PC-9 (cell line): ENCODE data around the gene SLC38A1. TPM values are rescaled to one million over a fixed set of nuclear protein-coding genes. Genes with fewer than 3 reads are reported as not detected.
"Not testable (repeated sequence)": the region's sequence is repeated elsewhere in the genome, so short reads cannot be mapped to it uniquely, and the experiment has no call there.

ENCODE experiments used
- BruUV-seq: library from RNA; stranded (reverse); fragments of 400-500 nt; replicated peaks from 2 replicates; lab custom pipeline; 2021; lab: Mats Ljungman, UMichigan
- CTCF ChIA-PET: fragments of 300-600 bp; sonication (Branson Sonifier 250); formaldehyde crosslinking; loops from one replicate; lab custom pipeline; 2022; ENCODE audit warnings: antibody characterized with exemption; lab: Charles Lee
- POLR2A ChIA-PET: fragments of 300-600 bp; sonication (Branson Sonifier 250); formaldehyde crosslinking; loops from one replicate; lab custom pipeline; 2022; ENCODE audit warnings: antibody characterized with exemption; ENCODE audit not compliant: unreplicated experiment; lab: Charles Lee
- DNase-seq, 2 experiments: peaks; one replicate each; pipeline versions ENCODE4 v3.0.0 to v3.0.0-alpha.2; 2015 to 2022; ENCODE audit warnings: mixed read lengths in 1 of 2
- H2AFZ ChIP-seq: fragments of 200-600 bp; sonication (generic); 2 replicates; pipeline ENCODE4 v1.8.1; 2017; ENCODE audit warnings: antibody characterized with exemption
- H3F3A ChIP-seq: fragments of 200-600 bp; sonication (generic); 2 replicates; pipeline ENCODE4 v1.8.1; 2017; ENCODE audit warnings: antibody characterized with exemption, mild to moderate bottlenecking, low read depth; ENCODE audit not compliant: insufficient read depth
- H3K27ac ChIP-seq: fragments of 200-600 bp; sonication (generic); 2 replicates; pipeline ENCODE4 v1.6.1; 2016; ENCODE audit warnings: mixed run types
- H3K27me3 ChIP-seq: fragments of 200-600 bp; sonication (generic); 2 replicates; pipeline ENCODE4 v1.6.1; 2016; ENCODE audit warnings: low read depth, mixed run types; ENCODE audit not compliant: insufficient read depth
- H3K36me3 ChIP-seq: fragments of 200-600 bp; sonication (generic); 2 replicates; pipeline ENCODE4 v1.6.1; 2016; ENCODE audit warnings: low read depth, mixed run types
- H3K4me1 ChIP-seq: fragments of 200-600 bp; sonication (generic); replicated peaks from 2 replicates; pipeline ENCODE4 v1.6.1; 2016; ENCODE audit warnings: mixed run types; ENCODE audit not compliant: insufficient read depth
- H3K4me2 ChIP-seq: fragments of 200-600 bp; sonication (generic); 2 replicates; pipeline ENCODE4 v1.6.1; 2017; ENCODE audit warnings: mixed run types
- H3K4me3 ChIP-seq: fragments of 200-600 bp; sonication (generic); 2 replicates; pipeline ENCODE4 v1.6.1; 2016; ENCODE audit warnings: mixed run types
- H3K79me2 ChIP-seq: fragments of 200-600 bp; sonication (generic); 2 replicates; pipeline ENCODE4 v1.6.1; 2017; ENCODE audit warnings: low read depth, mixed run types
- H3K9me2 ChIP-seq: fragments of 200-600 bp; sonication (generic); 2 replicates; pipeline ENCODE4 v1.8.1; 2017; ENCODE audit warnings: mild to moderate bottlenecking; ENCODE audit not compliant: insufficient read depth
- H3K9me3 ChIP-seq: fragments of 200-600 bp; sonication (generic); 2 replicates; pipeline ENCODE4 v1.8.1; 2016; ENCODE audit warnings: low read depth; ENCODE audit not compliant: insufficient read depth
- H4K20me1 ChIP-seq: fragments of 200-600 bp; sonication (generic); 2 replicates; pipeline ENCODE4 v1.8.1; 2017; ENCODE audit not compliant: insufficient read depth
- EZH2 ChIP-seq: fragments of 200-600 bp; sonication (generic); IDR thresholded peaks from 2 replicates; pipeline ENCODE4 v1.8.0; 2017; ENCODE audit warnings: antibody characterized with exemption, low read depth
- intact Hi-C: fragments of 100-400 bp; cut with micrococcal nuclease; formaldehyde crosslinking; loops from one replicate; pipeline ENCODE4 v1.10.0; 2022; ENCODE audit not compliant: unreplicated experiment
- total RNA-seq: library from RNA; stranded (reverse); gene quantifications from 2 replicates; pipeline ENCODE4 v1.2.3, GENCODE V29; 2021
- TF ChIP-seq, protein P1 (sequence below): fragments of 200-600 bp; sonication (generic); conservative IDR thresholded peaks from 2 replicates; pipeline ENCODE4 v1.6.1; 2017; ENCODE audit warnings: mixed run types, antibody characterized with exemption, mild to moderate bottlenecking, moderate library complexity

SLC38A1 gene
- total RNA-seq, 1 experiment from 2014 or later = 131 TPM

- no peak overlapping the region for H3K4me2 ChIP-seq
- H3K4me3 ChIP-seq = no peak overlapping the region
- H4K20me1 ChIP-seq = peaks cover 75% of the 10 kb centered on the region
- H3K79me2 ChIP-seq = peaks cover 100% of the 10 kb centered on the region
- peaks cover 44% of the 10 kb centered on the region for H3K36me3 ChIP-seq
- intact Hi-C loops = no loop called here
- H2AFZ ChIP-seq = no peak overlapping the region
- no peaks in the 10 kb centered on the region for H3K9me2 ChIP-seq
- no peak overlapping the region for H3K27ac ChIP-seq
- ChIA-PET POLR2A (interaction anchor here (0.6 to 0.7 kb wide), 2 partner anchors 14 to 16 kb away, joined by 3 to 5 read pairs; no protein-coding TSS in a partner anchor), CTCF (interaction anchor here (0.6 kb wide), 1 partner anchor 73 kb away, joined by 4 read pairs; no protein-coding TSS in a partner anchor)
- TF ChIP-seq, protein P1, sequence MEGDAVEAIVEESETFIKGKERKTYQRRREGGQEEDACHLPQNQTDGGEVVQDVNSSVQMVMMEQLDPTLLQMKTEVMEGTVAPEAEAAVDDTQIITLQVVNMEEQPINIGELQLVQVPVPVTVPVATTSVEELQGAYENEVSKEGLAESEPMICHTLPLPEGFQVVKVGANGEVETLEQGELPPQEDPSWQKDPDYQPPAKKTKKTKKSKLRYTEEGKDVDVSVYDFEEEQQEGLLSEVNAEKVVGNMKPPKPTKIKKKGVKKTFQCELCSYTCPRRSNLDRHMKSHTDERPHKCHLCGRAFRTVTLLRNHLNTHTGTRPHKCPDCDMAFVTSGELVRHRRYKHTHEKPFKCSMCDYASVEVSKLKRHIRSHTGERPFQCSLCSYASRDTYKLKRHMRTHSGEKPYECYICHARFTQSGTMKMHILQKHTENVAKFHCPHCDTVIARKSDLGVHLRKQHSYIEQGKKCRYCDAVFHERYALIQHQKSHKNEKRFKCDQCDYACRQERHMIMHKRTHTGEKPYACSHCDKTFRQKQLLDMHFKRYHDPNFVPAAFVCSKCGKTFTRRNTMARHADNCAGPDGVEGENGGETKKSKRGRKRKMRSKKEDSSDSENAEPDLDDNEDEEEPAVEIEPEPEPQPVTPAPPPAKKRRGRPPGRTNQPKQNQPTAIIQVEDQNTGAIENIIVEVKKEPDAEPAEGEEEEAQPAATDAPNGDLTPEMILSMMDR = no peak
- TF ChIP-seq EZH2 = no peak
- H3K27me3 ChIP-seq = no peaks in the 10 kb centered on the region
- peaks cover 43% of the 10 kb centered on the region for H3K4me1 ChIP-seq
- no peaks in the 10 kb centered on the region for H3K9me3 ChIP-seq
- DNase-seq = no peak
- peaks cover 27% of the 10 kb centered on the region for H3F3A ChIP-seq
- no TSS peak for BruUV-seq
Measured at GRCh38 chr12:46258129-46258528, 10.7 kb downstream of the SLC38A1 start.

DNA sequence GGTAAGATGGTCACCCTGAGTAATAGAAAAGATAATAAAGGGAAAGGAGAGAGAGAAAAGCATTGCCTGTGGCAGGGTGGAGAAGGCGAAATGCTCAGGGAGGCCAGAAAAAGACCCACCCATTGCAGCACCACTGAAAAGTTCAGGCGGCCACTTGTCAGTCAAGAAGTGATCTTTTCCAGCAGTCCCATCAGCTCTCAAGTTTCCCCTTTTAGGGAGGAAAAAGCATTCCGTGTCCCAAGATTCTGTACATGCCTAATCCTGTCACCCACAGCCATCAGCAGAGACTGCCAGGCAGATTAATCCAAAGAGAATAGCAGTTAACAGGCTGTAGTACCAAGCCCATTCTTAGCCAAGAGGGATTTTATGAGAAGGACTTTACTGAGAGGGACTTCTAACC, 11.9 kb downstream of the SLC38A1 start:
- peaks cover 44% of the 10 kb centered on the region for H3K36me3 ChIP-seq
- no peak for TF ChIP-seq EZH2
- TF ChIP-seq, protein P1 = no peak
- H3K27ac ChIP-seq = no peak overlapping the region
- CTCF ChIA-PET = no interaction called here
- peaks cover 31% of the 10 kb centered on the region for H3K4me1 ChIP-seq
- peaks cover 78% of the 10 kb centered on the region for H4K20me1 ChIP-seq
- intact Hi-C loops = no loop called here
- H3K9me3 ChIP-seq = no peaks in the 10 kb centered on the region
- BruUV-seq = no TSS peak
- POLR2A ChIA-PET = no interaction called here
- no peak overlapping the region for H3K4me3 ChIP-seq
- H3K79me2 ChIP-seq = peaks cover 98% of the 10 kb centered on the region
- H3K9me2 ChIP-seq = no peaks in the 10 kb centered on the region
- peaks cover 16% of the 10 kb centered on the region for H3F3A ChIP-seq
- no peaks in the 10 kb centered on the region for H3K27me3 ChIP-seq
- H2AFZ ChIP-seq = no peak overlapping the region
- no peak overlapping the region for H3K4me2 ChIP-seq
- DNase-seq = no peak

DNA sequence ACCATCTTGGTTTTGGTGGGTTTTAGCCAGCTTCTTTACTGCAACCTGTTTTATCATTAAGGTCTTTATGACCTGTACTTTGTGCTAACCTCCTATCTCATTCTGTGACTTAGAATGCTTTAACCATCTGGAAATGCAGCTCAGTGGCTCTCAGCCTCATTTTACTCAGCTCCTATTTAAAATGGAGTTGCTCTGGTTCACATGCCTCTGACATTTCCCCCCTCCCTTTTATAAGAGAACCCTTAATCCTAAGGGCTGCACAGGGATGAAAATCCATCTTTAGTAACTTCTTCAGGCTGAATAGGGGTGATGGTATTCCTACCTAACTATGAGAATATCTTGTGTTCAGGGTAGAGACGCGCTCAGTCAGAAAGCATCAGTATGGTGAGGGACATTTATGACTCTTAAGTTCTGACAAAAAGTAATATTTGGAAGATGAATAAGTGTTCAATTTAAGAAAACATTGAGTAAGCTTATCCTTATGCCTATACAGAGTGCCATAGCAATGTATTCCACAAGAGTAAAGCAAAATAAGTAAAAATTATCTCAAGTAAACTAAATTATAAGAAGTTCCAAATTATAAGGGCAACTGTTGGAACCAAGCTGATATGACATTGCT, 15.2 kb downstream of the SLC38A1 start:
- H3K27ac ChIP-seq = no peak overlapping the region
- intact Hi-C loops = no loop called here
- no peak overlapping the region; the same call in 1 of the 2 replicates for H3K4me3 ChIP-seq
- H3K79me2 ChIP-seq = peaks cover 98% of the 10 kb centered on the region
- H3K27me3 ChIP-seq = no peaks in the 10 kb centered on the region
- no peaks in the 10 kb centered on the region for H3K9me2 ChIP-seq
- no TSS peak for BruUV-seq
- ChIA-PET POLR2A (no interaction called here), CTCF (no interaction called here)
- no peak overlapping the region for H3K4me2 ChIP-seq
- H3K9me3 ChIP-seq = no peaks in the 10 kb centered on the region
- no peaks in the 10 kb centered on the region; the same call in none of the 2 replicates for H3K4me1 ChIP-seq
- TF ChIP-seq EZH2 = no peak
- TF ChIP-seq, protein P1 = no peak
- no peak overlapping the region for H2AFZ ChIP-seq
- no peak for DNase-seq
- no peaks in the 10 kb centered on the region; the same call in 1 of the 2 replicates for H3F3A ChIP-seq
- H3K36me3 ChIP-seq = peaks cover 48% of the 10 kb centered on the region
- peaks cover 90% of the 10 kb centered on the region for H4K20me1 ChIP-seq

DNA sequence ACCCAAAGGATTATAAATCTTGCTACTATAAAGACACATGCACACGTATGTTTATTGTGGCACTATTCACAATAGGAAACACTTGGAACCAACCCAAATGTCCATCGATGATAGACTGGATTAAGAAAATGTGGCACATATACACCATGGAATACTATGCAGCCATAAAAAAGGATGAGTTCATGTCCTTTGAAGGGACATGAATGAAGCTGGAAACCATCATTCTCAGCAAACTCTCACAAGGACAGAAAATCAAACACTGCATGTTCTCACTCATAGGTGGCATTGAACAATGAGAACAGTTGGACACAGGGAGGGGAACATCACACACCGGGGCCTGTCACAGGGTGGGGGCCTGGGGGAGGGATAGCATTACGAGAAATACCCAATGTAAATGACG, 16.8 kb downstream of the SLC38A1 start:
- H3K9me3 ChIP-seq, H2AFZ ChIP-seq, BruUV-seq, CTCF ChIA-PET, H3K4me3 ChIP-seq, H3F3A ChIP-seq, DNase-seq, H3K27me3 ChIP-seq, POLR2A ChIA-PET, H3K9me2 ChIP-seq, H3K27ac ChIP-seq, H3K4me2 ChIP-seq, intact Hi-C loops, H3K4me1 ChIP-seq: not testable (repeated sequence)
- peaks cover 44% of the 10 kb centered on the region for H3K36me3 ChIP-seq
- H4K20me1 ChIP-seq = peaks cover 91% of the 10 kb centered on the region
- H3K79me2 ChIP-seq = peaks cover 98% of the 10 kb centered on the region

DNA sequence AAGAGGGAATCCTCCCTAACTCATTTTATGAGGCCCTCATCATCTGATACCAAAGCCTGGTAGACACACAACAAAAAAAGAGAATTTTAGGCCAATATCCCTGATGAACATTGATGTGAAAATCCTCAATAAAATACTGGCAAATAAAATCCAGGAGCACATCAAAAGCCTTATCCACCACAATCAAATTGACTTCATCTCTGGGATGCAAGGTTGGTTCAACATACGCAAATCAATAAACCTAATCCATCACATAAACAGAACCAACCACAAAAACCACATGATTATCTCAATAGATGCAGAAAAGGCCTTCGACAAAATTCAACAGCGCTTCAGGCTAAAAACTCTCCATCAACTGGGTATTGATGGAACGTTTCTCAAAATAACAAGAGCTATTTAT, 18.9 kb downstream of the SLC38A1 start:
- DNase-seq, H3K27me3 ChIP-seq, H3K27ac ChIP-seq, H3K4me2 ChIP-seq, H3K4me3 ChIP-seq, BruUV-seq, CTCF ChIA-PET, intact Hi-C loops, H3K9me3 ChIP-seq, H3K4me1 ChIP-seq, POLR2A ChIA-PET, H3K9me2 ChIP-seq, H2AFZ ChIP-seq: not testable (repeated sequence)
- H3K36me3 ChIP-seq = peaks cover 62% of the 10 kb centered on the region
- H3F3A ChIP-seq = peaks cover 10% of the 10 kb centered on the region
- H3K79me2 ChIP-seq = peaks cover 98% of the 10 kb centered on the region
- peaks cover 91% of the 10 kb centered on the region for H4K20me1 ChIP-seq
